HepG2 (cell line): ENCODE results near the gene NOTCH4. TPM values are rescaled to one million over a fixed set of nuclear protein-coding genes. Genes with fewer than 3 reads are reported as not detected.

ENCODE experiments used
- AGO2 ChIP-seq: fragments of 200-400 bp; formaldehyde crosslinking; optimal IDR thresholded peaks from 2 replicates; pipeline ENCODE3; 2017; ENCODE audit warnings: mild to moderate bottlenecking, low read depth, low read length, moderate library complexity
- DPF2 ChIP-seq: sonication (generic); formaldehyde crosslinking; IDR thresholded peaks from 2 replicates; pipeline ENCODE4 v1.4.0; 2020; ENCODE audit warnings: mild to moderate bottlenecking, low read depth, missing genetic modification reagents, borderline replicate concordance
- KLF16 ChIP-seq, 2 experiments: sonication (generic) in 1 of 2; formaldehyde crosslinking in 1 of 2; IDR thresholded peaks; 2 replicates each; pipeline versions ENCODE4 v1.6.1 to v1.8.0; 2016 to 2023; ENCODE audit warnings: missing genetic modification reagents in 2 of 2, missing compliant biosample characterization in 1 of 2
- NFRKB ChIP-seq: fragments of 450-650 bp; IDR thresholded peaks from 2 replicates; pipeline ENCODE4 v1.6.1; 2017
- RAD51 ChIP-seq: fragments of 450-650 bp; IDR thresholded peaks from 2 replicates; pipeline ENCODE4 v1.6.1; 2016; ENCODE audit warnings: borderline replicate concordance
- RORA ChIP-seq: sonication (generic); formaldehyde crosslinking; IDR thresholded peaks from 2 replicates; pipeline ENCODE4 v1.5.0; 2020; ENCODE audit warnings: mild to moderate bottlenecking, missing genetic modification reagents, moderate library complexity
- RXRA ChIP-seq: sonication (generic); formaldehyde crosslinking; IDR thresholded peaks from 2 replicates; pipeline ENCODE4 v1.5.1; 2020; ENCODE audit warnings: missing genetic modification reagents
- SMAD9 ChIP-seq: sonication (generic); formaldehyde crosslinking; IDR thresholded peaks from 2 replicates; pipeline ENCODE4 v1.5.1; 2020; ENCODE audit warnings: mild to moderate bottlenecking, missing genetic modification reagents
- ZFY ChIP-seq: sonication (generic); formaldehyde crosslinking; IDR thresholded peaks from 2 replicates; pipeline ENCODE4 v1.4.0; 2020; ENCODE audit warnings: missing genetic modification reagents
- ZMAT3 ChIP-seq: sonication (generic); formaldehyde crosslinking; conservative IDR thresholded peaks from 2 replicates; pipeline ENCODE4 v1.7.0; 2021; ENCODE audit warnings: missing genetic modification reagents
- ZNF143 ChIP-seq: sonication (generic); formaldehyde crosslinking; IDR thresholded peaks from 2 replicates; pipeline ENCODE4 v1.4.0; 2020; ENCODE audit warnings: missing genetic modification reagents
- ZNF337 ChIP-seq: sonication (generic); formaldehyde crosslinking; IDR thresholded peaks from 2 replicates; pipeline ENCODE4 v1.5.1; 2020; ENCODE audit warnings: missing genetic modification reagents, low read depth, mild to moderate bottlenecking, borderline replicate concordance
- polyA plus RNA-seq, 8 experiments: library from polyadenylated mRNA; depleted of rRNA in 3 of 8; stranded (reverse) in 7 of 8; unstranded in 1 of 8; fragments of >200 nt; fragmentation: Illumina TruSeq in 4 of 8; extraction: Trizol in 4 of 8; gene quantifications; 2 replicates each; pipeline versions ENCODE4 v1.2.1 to v1.2.3, GENCODE V29; 2011 to 2016; ENCODE audit warnings: low read depth in 4 of 8, missing spikeins in 1 of 8, mixed read lengths in 1 of 8; ENCODE audit not compliant: insufficient read depth in 1 of 8
- total RNA-seq, 5 experiments: library from RNA; depleted of rRNA; stranded (reverse); fragments of >200 nt; fragmentation: Illumina TruSeq; extraction: Trizol; gene quantifications; 2 replicates each; pipeline ENCODE4 v1.2.3, GENCODE V29; 2016; ENCODE audit warnings: low read depth in 1 of 5
- TF ChIP-seq, protein P1 (sequence below): sonication (generic); formaldehyde crosslinking; IDR thresholded peaks from 2 replicates; pipeline ENCODE4 v1.4.0; 2020; ENCODE audit warnings: missing genetic modification reagents
- TF ChIP-seq, protein P2 (sequence below): fragments of 450-650 bp; IDR thresholded peaks from 2 replicates; pipeline ENCODE4 v1.6.1; 2017
- TF ChIP-seq, protein P3 (sequence below): sonication (generic); formaldehyde crosslinking; IDR thresholded peaks from 2 replicates; pipeline ENCODE4 v1.4.0; 2020; ENCODE audit warnings: missing genetic modification reagents
- TF ChIP-seq, protein P4 (sequence below): IDR thresholded peaks from 2 replicates; pipeline ENCODE4 v1.6.1; 2018; ENCODE audit warnings: missing genetic modification reagents
- TF ChIP-seq, protein P5 (sequence below): sonication (generic); formaldehyde crosslinking; IDR thresholded peaks from 2 replicates; pipeline ENCODE4 v1.5.1; 2020; ENCODE audit warnings: missing genetic modification reagents, mild to moderate bottlenecking, borderline replicate concordance

Gene NOTCH4
- total and polyA plus RNA-seq, 2 of the 13 experiments (the other 11 are each of a cell fraction or from before 2014, with no cell fraction given): 0.51 to 0.83 TPM

DNA sequence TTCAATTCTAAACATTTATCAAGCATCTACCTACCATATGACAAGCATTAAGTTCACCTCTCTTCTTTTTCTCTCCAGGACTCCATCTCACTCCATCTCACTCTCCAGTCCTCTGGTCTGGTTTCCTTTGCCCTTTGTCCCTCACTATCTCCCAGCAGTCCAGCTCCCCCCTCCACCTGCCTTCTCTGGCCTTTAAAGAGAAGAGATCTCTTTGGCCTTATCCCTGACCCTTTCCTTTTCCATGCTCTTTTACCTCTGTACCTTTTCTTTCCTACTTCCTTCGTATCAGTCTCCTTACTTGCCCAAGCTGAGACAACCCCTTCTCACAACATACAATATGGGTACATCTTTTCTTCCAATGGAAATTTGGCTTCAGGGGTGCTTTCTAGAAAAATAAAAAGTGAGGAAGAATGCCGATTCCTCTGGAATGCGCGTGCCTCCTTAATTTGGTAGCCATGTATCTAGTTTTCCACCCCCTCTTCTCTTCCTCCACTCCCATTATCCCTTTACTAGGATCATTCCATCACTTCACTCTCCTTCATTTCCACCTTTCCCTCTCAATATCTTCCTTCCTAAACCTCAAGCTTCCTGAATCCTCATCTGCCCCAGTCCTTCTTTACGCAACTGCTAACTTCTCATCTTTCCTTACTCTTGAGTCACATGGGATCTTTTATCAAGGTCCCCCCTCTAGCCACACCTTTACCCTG lies 47.2 kb downstream of the NOTCH4 start (continued):
- TF ChIP-seq, protein P1, sequence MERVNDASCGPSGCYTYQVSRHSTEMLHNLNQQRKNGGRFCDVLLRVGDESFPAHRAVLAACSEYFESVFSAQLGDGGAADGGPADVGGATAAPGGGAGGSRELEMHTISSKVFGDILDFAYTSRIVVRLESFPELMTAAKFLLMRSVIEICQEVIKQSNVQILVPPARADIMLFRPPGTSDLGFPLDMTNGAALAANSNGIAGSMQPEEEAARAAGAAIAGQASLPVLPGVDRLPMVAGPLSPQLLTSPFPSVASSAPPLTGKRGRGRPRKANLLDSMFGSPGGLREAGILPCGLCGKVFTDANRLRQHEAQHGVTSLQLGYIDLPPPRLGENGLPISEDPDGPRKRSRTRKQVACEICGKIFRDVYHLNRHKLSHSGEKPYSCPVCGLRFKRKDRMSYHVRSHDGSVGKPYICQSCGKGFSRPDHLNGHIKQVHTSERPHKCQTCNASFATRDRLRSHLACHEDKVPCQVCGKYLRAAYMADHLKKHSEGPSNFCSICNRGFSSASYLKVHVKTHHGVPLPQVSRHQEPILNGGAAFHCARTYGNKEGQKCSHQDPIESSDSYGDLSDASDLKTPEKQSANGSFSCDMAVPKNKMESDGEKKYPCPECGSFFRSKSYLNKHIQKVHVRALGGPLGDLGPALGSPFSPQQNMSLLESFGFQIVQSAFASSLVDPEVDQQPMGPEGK (CRISPR knock-in tag): peak; percentile 37; the same call in 1 of the 2 replicates
- TF ChIP-seq AGO2 (no peak), KLF16 (CRISPR knock-in tag; IDR thresholded peaks at IDR 0.05) (peak in 1 of 2 experiments; percentile 9; a peak in 1 of 4 replicates), NFRKB (0 out of 2 replicates have a peak, but pooled peaks have one; percentile 28), RXRA (CRISPR knock-in tag) (no peak), RAD51 (0 out of 2 replicates have a peak, but pooled peaks have one; percentile 15), SMAD9 (peak; percentile 48; the same call in 1 of the 2 replicates), ZFY (CRISPR knock-in tag) (0 out of 2 replicates have a peak, but pooled peaks have one; percentile 26), DPF2 (CRISPR knock-in tag) (no peak), RORA (no peak), ZMAT3 (peak; percentile 40; the same call in 1 of the 2 replicates), ZNF337 (0 out of 2 replicates have a peak, but pooled peaks have one; percentile 1), ZNF143 (CRISPR knock-in tag) (no peak)
- TF ChIP-seq, protein P2, sequence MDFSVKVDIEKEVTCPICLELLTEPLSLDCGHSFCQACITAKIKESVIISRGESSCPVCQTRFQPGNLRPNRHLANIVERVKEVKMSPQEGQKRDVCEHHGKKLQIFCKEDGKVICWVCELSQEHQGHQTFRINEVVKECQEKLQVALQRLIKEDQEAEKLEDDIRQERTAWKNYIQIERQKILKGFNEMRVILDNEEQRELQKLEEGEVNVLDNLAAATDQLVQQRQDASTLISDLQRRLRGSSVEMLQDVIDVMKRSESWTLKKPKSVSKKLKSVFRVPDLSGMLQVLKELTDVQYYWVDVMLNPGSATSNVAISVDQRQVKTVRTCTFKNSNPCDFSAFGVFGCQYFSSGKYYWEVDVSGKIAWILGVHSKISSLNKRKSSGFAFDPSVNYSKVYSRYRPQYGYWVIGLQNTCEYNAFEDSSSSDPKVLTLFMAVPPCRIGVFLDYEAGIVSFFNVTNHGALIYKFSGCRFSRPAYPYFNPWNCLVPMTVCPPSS: no peak
- TF ChIP-seq, protein P3, sequence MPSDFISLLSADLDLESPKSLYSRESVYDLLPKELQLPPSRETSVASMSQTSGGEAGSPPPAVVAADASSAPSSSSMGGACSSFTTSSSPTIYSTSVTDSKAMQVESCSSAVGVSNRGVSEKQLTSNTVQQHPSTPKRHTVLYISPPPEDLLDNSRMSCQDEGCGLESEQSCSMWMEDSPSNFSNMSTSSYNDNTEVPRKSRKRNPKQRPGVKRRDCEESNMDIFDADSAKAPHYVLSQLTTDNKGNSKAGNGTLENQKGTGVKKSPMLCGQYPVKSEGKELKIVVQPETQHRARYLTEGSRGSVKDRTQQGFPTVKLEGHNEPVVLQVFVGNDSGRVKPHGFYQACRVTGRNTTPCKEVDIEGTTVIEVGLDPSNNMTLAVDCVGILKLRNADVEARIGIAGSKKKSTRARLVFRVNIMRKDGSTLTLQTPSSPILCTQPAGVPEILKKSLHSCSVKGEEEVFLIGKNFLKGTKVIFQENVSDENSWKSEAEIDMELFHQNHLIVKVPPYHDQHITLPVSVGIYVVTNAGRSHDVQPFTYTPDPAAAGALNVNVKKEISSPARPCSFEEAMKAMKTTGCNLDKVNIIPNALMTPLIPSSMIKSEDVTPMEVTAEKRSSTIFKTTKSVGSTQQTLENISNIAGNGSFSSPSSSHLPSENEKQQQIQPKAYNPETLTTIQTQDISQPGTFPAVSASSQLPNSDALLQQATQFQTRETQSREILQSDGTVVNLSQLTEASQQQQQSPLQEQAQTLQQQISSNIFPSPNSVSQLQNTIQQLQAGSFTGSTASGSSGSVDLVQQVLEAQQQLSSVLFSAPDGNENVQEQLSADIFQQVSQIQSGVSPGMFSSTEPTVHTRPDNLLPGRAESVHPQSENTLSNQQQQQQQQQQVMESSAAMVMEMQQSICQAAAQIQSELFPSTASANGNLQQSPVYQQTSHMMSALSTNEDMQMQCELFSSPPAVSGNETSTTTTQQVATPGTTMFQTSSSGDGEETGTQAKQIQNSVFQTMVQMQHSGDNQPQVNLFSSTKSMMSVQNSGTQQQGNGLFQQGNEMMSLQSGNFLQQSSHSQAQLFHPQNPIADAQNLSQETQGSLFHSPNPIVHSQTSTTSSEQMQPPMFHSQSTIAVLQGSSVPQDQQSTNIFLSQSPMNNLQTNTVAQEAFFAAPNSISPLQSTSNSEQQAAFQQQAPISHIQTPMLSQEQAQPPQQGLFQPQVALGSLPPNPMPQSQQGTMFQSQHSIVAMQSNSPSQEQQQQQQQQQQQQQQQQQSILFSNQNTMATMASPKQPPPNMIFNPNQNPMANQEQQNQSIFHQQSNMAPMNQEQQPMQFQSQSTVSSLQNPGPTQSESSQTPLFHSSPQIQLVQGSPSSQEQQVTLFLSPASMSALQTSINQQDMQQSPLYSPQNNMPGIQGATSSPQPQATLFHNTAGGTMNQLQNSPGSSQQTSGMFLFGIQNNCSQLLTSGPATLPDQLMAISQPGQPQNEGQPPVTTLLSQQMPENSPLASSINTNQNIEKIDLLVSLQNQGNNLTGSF (CRISPR knock-in tag): no peak
- TF ChIP-seq, protein P4, sequence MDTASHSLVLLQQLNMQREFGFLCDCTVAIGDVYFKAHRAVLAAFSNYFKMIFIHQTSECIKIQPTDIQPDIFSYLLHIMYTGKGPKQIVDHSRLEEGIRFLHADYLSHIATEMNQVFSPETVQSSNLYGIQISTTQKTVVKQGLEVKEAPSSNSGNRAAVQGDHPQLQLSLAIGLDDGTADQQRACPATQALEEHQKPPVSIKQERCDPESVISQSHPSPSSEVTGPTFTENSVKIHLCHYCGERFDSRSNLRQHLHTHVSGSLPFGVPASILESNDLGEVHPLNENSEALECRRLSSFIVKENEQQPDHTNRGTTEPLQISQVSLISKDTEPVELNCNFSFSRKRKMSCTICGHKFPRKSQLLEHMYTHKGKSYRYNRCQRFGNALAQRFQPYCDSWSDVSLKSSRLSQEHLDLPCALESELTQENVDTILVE: peak; percentile 28; the same call in 1 of the 2 replicates
- TF ChIP-seq, protein P5, sequence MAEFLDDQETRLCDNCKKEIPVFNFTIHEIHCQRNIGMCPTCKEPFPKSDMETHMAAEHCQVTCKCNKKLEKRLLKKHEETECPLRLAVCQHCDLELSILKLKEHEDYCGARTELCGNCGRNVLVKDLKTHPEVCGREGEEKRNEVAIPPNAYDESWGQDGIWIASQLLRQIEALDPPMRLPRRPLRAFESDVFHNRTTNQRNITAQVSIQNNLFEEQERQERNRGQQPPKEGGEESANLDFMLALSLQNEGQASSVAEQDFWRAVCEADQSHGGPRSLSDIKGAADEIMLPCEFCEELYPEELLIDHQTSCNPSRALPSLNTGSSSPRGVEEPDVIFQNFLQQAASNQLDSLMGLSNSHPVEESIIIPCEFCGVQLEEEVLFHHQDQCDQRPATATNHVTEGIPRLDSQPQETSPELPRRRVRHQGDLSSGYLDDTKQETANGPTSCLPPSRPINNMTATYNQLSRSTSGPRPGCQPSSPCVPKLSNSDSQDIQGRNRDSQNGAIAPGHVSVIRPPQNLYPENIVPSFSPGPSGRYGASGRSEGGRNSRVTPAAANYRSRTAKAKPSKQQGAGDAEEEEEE: 0 out of 2 replicates have a peak, but pooled peaks have one; percentile 19
